IPS DF 6.9 (cell line): Measurements from ENCODE around the gene NLRP1.

Experiments
- DNase-seq: peaks from one replicate; pipeline ENCODE4 v3.0.0-alpha.2; 2013; ENCODE audit warnings: low read depth, low spot score
- H3K27ac ChIP-seq: one replicate; pipeline ENCODE4 v1.5.1; 2013; ENCODE audit warnings: low read length, control low read depth
- H3K27me3 ChIP-seq: 2 replicates; pipeline ENCODE4 v1.6.1; 2013; ENCODE audit warnings: mild to moderate bottlenecking, low read length; ENCODE audit not compliant: control insufficient read depth, insufficient read depth
- H3K36me3 ChIP-seq: 2 replicates; pipeline ENCODE4 v1.6.1; 2013; ENCODE audit warnings: low read length; ENCODE audit not compliant: control insufficient read depth, insufficient read depth
- H3K4me1 ChIP-seq: 2 replicates; pipeline ENCODE4 v1.6.1; 2013; ENCODE audit warnings: low read length; ENCODE audit not compliant: control insufficient read depth, insufficient read depth
- H3K4me3 ChIP-seq: 2 replicates; pipeline ENCODE4 v1.5.1; 2013; ENCODE audit warnings: mild to moderate bottlenecking, low read length
- H3K9me3 ChIP-seq: 2 replicates; pipeline ENCODE4 v1.6.1; 2013; ENCODE audit warnings: low read length, inconsistent platforms; ENCODE audit not compliant: control insufficient read depth, insufficient read depth
- WGBS: extraction: QIAGEN DNeasy Blood & Tissue Kit; methylation state at CpG from one replicate; pipeline ENCODE4 v1.1.7; 2013; ENCODE audit warnings: mixed read lengths, missing lambda C conversion rate; ENCODE audit not compliant: insufficient read length, insufficient coverage; 5-methylcytosine and 5-hydroxymethylcytosine counted together

The NLRP1 gene

GRCh38 chr17:5615476-5615875 lies 31.2 kb upstream of the NLRP1 start:
- WGBS = no CpG with 5 or more reads among the region's 2 CpGs
- H3K4me1 ChIP-seq = no peaks in the 10 kb centered on the region
- H3K36me3 ChIP-seq = no peaks in the 10 kb centered on the region
- no peak overlapping the region for H3K4me3 ChIP-seq
- no peaks in the 10 kb centered on the region for H3K27me3 ChIP-seq
- no peak overlapping the region for H3K27ac ChIP-seq
- DNase-seq = no peak
- no peaks in the 10 kb centered on the region; the same call in 1 of the 2 replicates for H3K9me3 ChIP-seq

- no peak for DNase-seq
- Histone ChIP-seq H3K27ac (no peak overlapping the region), H3K27me3 (no peaks in the 10 kb centered on the region), H3K4me3 (no peak overlapping the region), H3K36me3 (no peaks in the 10 kb centered on the region), H3K9me3 (no peaks in the 10 kb centered on the region), H3K4me1 (no peaks in the 10 kb centered on the region)
- no CpG with 5 or more reads among the region's 6 CpGs for WGBS
These were observed 26.6 kb upstream of the NLRP1 start for GRCh38 chr17:5610956-5611355.

- Histone ChIP-seq H3K9me3 (no peaks in the 10 kb centered on the region), H3K4me3 (no peak overlapping the region), H3K4me1 (no peaks in the 10 kb centered on the region), H3K27ac (no peak overlapping the region), H3K36me3 (no peaks in the 10 kb centered on the region), H3K27me3 (no peaks in the 10 kb centered on the region)
- WGBS = 100% methylated on average over 2 of the region's 12 CpGs
- DNase-seq = no peak
These were observed 24.2 kb upstream of the NLRP1 start for GRCh38 chr17:5608399-5609112.

- no peaks in the 10 kb centered on the region for H3K4me1 ChIP-seq
- no peaks in the 10 kb centered on the region for H3K36me3 ChIP-seq
- DNase-seq = no peak
- WGBS = no CpG with 5 or more reads among the region's 3 CpGs
- H3K9me3 ChIP-seq = no peaks in the 10 kb centered on the region
- H3K27me3 ChIP-seq = no peaks in the 10 kb centered on the region
- H3K27ac ChIP-seq = no peak overlapping the region
- no peak overlapping the region for H3K4me3 ChIP-seq
These were observed 23.6 kb upstream of the NLRP1 start for GRCh38 chr17:5607946-5608345.

- no peak overlapping the region for H3K27ac ChIP-seq
- no peaks in the 10 kb centered on the region for H3K9me3 ChIP-seq
- no peaks in the 10 kb centered on the region for H3K36me3 ChIP-seq
- whole genome bisulfite sequencing = no CpG with 5 or more reads among the region's 4 CpGs
- no peak overlapping the region for H3K4me3 ChIP-seq
- DNase-seq = no peak
- H3K27me3 ChIP-seq = no peaks in the 10 kb centered on the region
- no peaks in the 10 kb centered on the region for H3K4me1 ChIP-seq
These were observed 21.1 kb upstream of the NLRP1 start for GRCh38 chr17:5605452-5605851.

- Histone ChIP-seq H3K9me3 (no peaks in the 10 kb centered on the region), H3K27me3 (no peaks in the 10 kb centered on the region), H3K36me3 (no peaks in the 10 kb centered on the region), H3K4me1 (no peaks in the 10 kb centered on the region), H3K27ac (no peak overlapping the region), H3K4me3 (no peak overlapping the region)
- no peak for DNase-seq
These were observed 15.7 kb upstream of the NLRP1 start for GRCh38 chr17:5600041-5600440.

- Histone ChIP-seq H3K9me3 (no peaks in the 10 kb centered on the region), H3K4me1 (no peaks in the 10 kb centered on the region), H3K4me3 (no peak overlapping the region), H3K36me3 (no peaks in the 10 kb centered on the region), H3K27me3 (no peaks in the 10 kb centered on the region), H3K27ac (no peak overlapping the region)
- no peak for DNase-seq
- no CpG with 5 or more reads among the region's 6 CpGs for WGBS
These were observed 14.1 kb upstream of the NLRP1 start for GRCh38 chr17:5598457-5598856.

- Histone ChIP-seq H3K4me1 (no peaks in the 10 kb centered on the region), H3K27ac (no peak overlapping the region), H3K4me3 (no peak overlapping the region), H3K9me3 (no peaks in the 10 kb centered on the region), H3K36me3 (no peaks in the 10 kb centered on the region), H3K27me3 (no peaks in the 10 kb centered on the region)
- WGBS = no CpG with 5 or more reads among the region's 2 CpGs
- no peak for DNase-seq
These were observed 12.1 kb upstream of the NLRP1 start for GRCh38 chr17:5596421-5596820.

- H3K27ac ChIP-seq = no peak overlapping the region
- H3K4me1 ChIP-seq = no peaks in the 10 kb centered on the region
- no peaks in the 10 kb centered on the region for H3K27me3 ChIP-seq
- H3K36me3 ChIP-seq = no peaks in the 10 kb centered on the region
- no peaks in the 10 kb centered on the region for H3K9me3 ChIP-seq
- no peak overlapping the region for H3K4me3 ChIP-seq
- WGBS = no CpG with 5 or more reads among the region's 7 CpGs
- DNase-seq = no peak
These were observed 11.5 kb upstream of the NLRP1 start for GRCh38 chr17:5595831-5596230.

- Histone ChIP-seq H3K4me1 (no peaks in the 10 kb centered on the region), H3K27ac (no peak overlapping the region), H3K36me3 (no peaks in the 10 kb centered on the region), H3K4me3 (no peak overlapping the region), H3K9me3 (no peaks in the 10 kb centered on the region), H3K27me3 (no peaks in the 10 kb centered on the region)
- WGBS = no CpG with 5 or more reads among the region's 7 CpGs
- DNase-seq = no peak
These were observed 8.1 kb upstream of the NLRP1 start for GRCh38 chr17:5592382-5592781.

- WGBS = no CpG with 5 or more reads among the region's 11 CpGs
- DNase-seq = no peak
- Histone ChIP-seq H3K36me3 (no peaks in the 10 kb centered on the region), H3K27me3 (no peaks in the 10 kb centered on the region), H3K4me1 (no peaks in the 10 kb centered on the region), H3K27ac (no peak overlapping the region), H3K4me3 (no peak overlapping the region), H3K9me3 (no peaks in the 10 kb centered on the region)
These were observed 7.7 kb upstream of the NLRP1 start for GRCh38 chr17:5591966-5592365.
